ENCODE results near the gene OR8H2.
"Not testable (repeated sequence)": the region's sequence is repeated elsewhere in the genome, so short reads cannot be mapped to it uniquely, and the experiment has no call there.

The OR8H2 gene

GRCh38 chr11:56103210-56103737, at the start of gene OR8H2:
OR8H2 (plus strand) TSS chr11:56103687; CDS start chr11:56105043, 1,356 bp downstream.
- no peak within 1 kb of the TSS for H3K4me3 ChIP-seq (ENCODE audit: low read length)
- no peak for TF ChIP-seq CTCF (conservative IDR thresholded peaks at IDR 0.05; ENCODE audit: low read length)
- DNase-seq (ENCODE audit: low read depth): no peak

GRCh38 chr11:56056366-56056765, 47.1 kb upstream of the OR8H2 start:
- not testable (repeated sequence) for DNase-seq (ENCODE audit: low read depth); H3K4me3 ChIP-seq (ENCODE audit: low read length)

- DNase-seq (ENCODE audit: low read depth); H3K4me3 ChIP-seq (ENCODE audit: low read length): not testable (repeated sequence)
These were observed 45.7 kb upstream of the OR8H2 start for GRCh38 chr11:56057661-56058237.

- H3K4me3 ChIP-seq (ENCODE audit: low read length); DNase-seq (ENCODE audit: low read depth): not testable (repeated sequence)
These were observed 45.2 kb upstream of the OR8H2 start for GRCh38 chr11:56058260-56058780.

- H3K4me3 ChIP-seq (ENCODE audit: low read length): no peak overlapping the region
- no peak for DNase-seq (ENCODE audit: low read depth)
- TF ChIP-seq CTCF (conservative IDR thresholded peaks at IDR 0.05; ENCODE audit: low read length): no peak
These were observed 36.5 kb upstream of the OR8H2 start for GRCh38 chr11:56066980-56067379.

GRCh38 chr11:56089697-56090096, 13.8 kb upstream of the OR8H2 start:
- no peak for TF ChIP-seq CTCF (conservative IDR thresholded peaks at IDR 0.05; ENCODE audit: low read length)
- H3K4me3 ChIP-seq (ENCODE audit: low read length): no peak overlapping the region

GRCh38 chr11:56093008-56093407, 10.5 kb upstream of the OR8H2 start, which contains the start of gene OR8I2:
OR8I2 (plus strand) TSS chr11:56093308; CDS start chr11:56093308, 0 bp downstream.
- no peak for TF ChIP-seq CTCF (conservative IDR thresholded peaks at IDR 0.05; ENCODE audit: low read length)

More at GRCh38 chr11:56089697-56090096, 13.8 kb upstream of the OR8H2 start:
- DNase-seq (ENCODE audit: low read depth): no peak

GRCh38 chr11:56122073-56122472, 18.6 kb downstream of the OR8H2 start, which contains the start of gene OR8H3:
OR8H3 (plus strand) TSS chr11:56122373; CDS start chr11:56122373, 0 bp downstream.
- no peak for DNase-seq (ENCODE audit: low read depth)
- TF ChIP-seq CTCF (conservative IDR thresholded peaks at IDR 0.05; ENCODE audit: low read length): no peak
- H3K4me3 ChIP-seq (ENCODE audit: low read length): no peak within 1 kb of the TSS

More at GRCh38 chr11:56093008-56093407, 10.5 kb upstream of the OR8H2 start, which contains the start of gene OR8I2:
- no peak within 1 kb of the TSS for H3K4me3 ChIP-seq (ENCODE audit: low read length)
- no peak for DNase-seq (ENCODE audit: low read depth)

Measured in AG10803 (cell line).